ENCODE measurements around the gene LIPM. TPM values are rescaled to one million over a fixed set of nuclear protein-coding genes. Genes with fewer than 3 reads are reported as not detected.
"Not testable (repeated sequence)": the region's sequence is repeated elsewhere in the genome, so short reads cannot be mapped to it uniquely, and the experiment has no call there.

Gene LIPM
- total RNA-seq, 1 donor, result not detected

- Histone ChIP-seq H3K9me3 (ENCODE audit: low read depth, low read length) (no peaks in the 10 kb centered on the region), H3K27me3 (ENCODE audit: insufficient read depth, low read length) (no peaks in the 10 kb centered on the region), H3K4me1 (ENCODE audit: insufficient read depth, low read length) (no peaks in the 10 kb centered on the region), H3K4me3 (ENCODE audit: low read length) (no peak overlapping the region)
Measured at GRCh38 chr10:88819290-88819689, 16.8 kb downstream of the LIPM start.

GRCh38 chr10:88820748-88821401, 18.3 kb downstream of the LIPM start:
- Histone ChIP-seq H3K27me3 (ENCODE audit: insufficient read depth, low read length) (no peaks in the 10 kb centered on the region), H3K4me3 (ENCODE audit: low read length) (no peak overlapping the region), H3K4me1 (ENCODE audit: insufficient read depth, low read length) (peaks cover 6% of the 10 kb centered on the region), H3K9me3 (ENCODE audit: low read depth, low read length) (no peaks in the 10 kb centered on the region)

GRCh38 chr10:88826388-88826787, 23.9 kb downstream of the LIPM start:
- H3K4me1 ChIP-seq (ENCODE audit: insufficient read depth, low read length), result peaks cover 14% of the 10 kb centered on the region
- H3K9me3 ChIP-seq (ENCODE audit: low read depth, low read length), result no peaks in the 10 kb centered on the region
- no peak overlapping the region for H3K4me3 ChIP-seq (ENCODE audit: low read length)
- H3K27me3 ChIP-seq (ENCODE audit: insufficient read depth, low read length), result no peaks in the 10 kb centered on the region

GRCh38 chr10:88827671-88828070, 25.1 kb downstream of the LIPM start:
- no peaks in the 10 kb centered on the region for H3K27me3 ChIP-seq (ENCODE audit: insufficient read depth, low read length)
- no peak overlapping the region for H3K4me3 ChIP-seq (ENCODE audit: low read length)
- H3K4me1 ChIP-seq (ENCODE audit: insufficient read depth, low read length), result peaks cover 19% of the 10 kb centered on the region
- no peaks in the 10 kb centered on the region for H3K9me3 ChIP-seq (ENCODE audit: low read depth, low read length)

- H3K4me1 ChIP-seq (ENCODE audit: insufficient read depth, low read length), result peaks cover 25% of the 10 kb centered on the region
- no peak overlapping the region for H3K4me3 ChIP-seq (ENCODE audit: low read length)
- no peaks in the 10 kb centered on the region for H3K27me3 ChIP-seq (ENCODE audit: insufficient read depth, low read length)
- no peaks in the 10 kb centered on the region for H3K9me3 ChIP-seq (ENCODE audit: low read depth, low read length)
Measured at GRCh38 chr10:88828310-88828709, 25.8 kb downstream of the LIPM start.

- Histone ChIP-seq H3K4me3 (ENCODE audit: low read length) (no peak overlapping the region), H3K27me3 (ENCODE audit: insufficient read depth, low read length) (no peaks in the 10 kb centered on the region), H3K9me3 (ENCODE audit: low read depth, low read length) (no peaks in the 10 kb centered on the region), H3K4me1 (ENCODE audit: insufficient read depth, low read length) (peaks cover 42% of the 10 kb centered on the region)
Measured at GRCh38 chr10:88830643-88831268, 28.2 kb downstream of the LIPM start.

GRCh38 chr10:88831709-88832108, 29.2 kb downstream of the LIPM start:
- Histone ChIP-seq H3K9me3 (ENCODE audit: low read depth, low read length) (no peaks in the 10 kb centered on the region), H3K4me3 (ENCODE audit: low read length) (no peak overlapping the region), H3K4me1 (ENCODE audit: insufficient read depth, low read length) (peaks cover 37% of the 10 kb centered on the region), H3K27me3 (ENCODE audit: insufficient read depth, low read length) (no peaks in the 10 kb centered on the region)

- Histone ChIP-seq H3K4me3 (ENCODE audit: low read length) (no peak overlapping the region), H3K27me3 (ENCODE audit: insufficient read depth, low read length) (no peaks in the 10 kb centered on the region), H3K4me1 (ENCODE audit: insufficient read depth, low read length) (peaks cover 37% of the 10 kb centered on the region), H3K9me3 (ENCODE audit: low read depth, low read length) (no peaks in the 10 kb centered on the region)
Measured at GRCh38 chr10:88832376-88832775, 29.8 kb downstream of the LIPM start.

GRCh38 chr10:88833156-88833555, 30.6 kb downstream of the LIPM start:
- no peaks in the 10 kb centered on the region for H3K9me3 ChIP-seq (ENCODE audit: low read depth, low read length)
- H3K4me1 ChIP-seq (ENCODE audit: insufficient read depth, low read length), result peaks cover 37% of the 10 kb centered on the region

GRCh38 chr10:88833723-88834122, 31.2 kb downstream of the LIPM start:
- H3K4me1 ChIP-seq (ENCODE audit: insufficient read depth, low read length), result peaks cover 37% of the 10 kb centered on the region
- no peak overlapping the region for H3K4me3 ChIP-seq (ENCODE audit: low read length)
- no peaks in the 10 kb centered on the region for H3K9me3 ChIP-seq (ENCODE audit: low read depth, low read length)
- H3K27me3 ChIP-seq (ENCODE audit: insufficient read depth, low read length), result no peaks in the 10 kb centered on the region

More at GRCh38 chr10:88833156-88833555, 30.6 kb downstream of the LIPM start:
- Histone ChIP-seq H3K4me3 (ENCODE audit: low read length) (no peak overlapping the region), H3K27me3 (ENCODE audit: insufficient read depth, low read length) (no peaks in the 10 kb centered on the region)

- peaks cover 37% of the 10 kb centered on the region for H3K4me1 ChIP-seq (ENCODE audit: insufficient read depth, low read length)
- H3K4me3 ChIP-seq (ENCODE audit: low read length), result no peak overlapping the region
- H3K9me3 ChIP-seq (ENCODE audit: low read depth, low read length), result no peaks in the 10 kb centered on the region
- H3K27me3 ChIP-seq (ENCODE audit: insufficient read depth, low read length), result no peaks in the 10 kb centered on the region
Measured at GRCh38 chr10:88835096-88835909, 32.8 kb downstream of the LIPM start.

GRCh38 chr10:88835910-88836221, 33.3 kb downstream of the LIPM start:
- no peaks in the 10 kb centered on the region for H3K27me3 ChIP-seq (ENCODE audit: insufficient read depth, low read length)
- H3K4me1 ChIP-seq (ENCODE audit: insufficient read depth, low read length), result peaks cover 38% of the 10 kb centered on the region
- H3K4me3 ChIP-seq (ENCODE audit: low read length), result no peak overlapping the region
- no peaks in the 10 kb centered on the region for H3K9me3 ChIP-seq (ENCODE audit: low read depth, low read length)

- H3K4me3 ChIP-seq (ENCODE audit: low read length); H3K27me3 ChIP-seq (ENCODE audit: insufficient read depth, low read length); H3K9me3 ChIP-seq (ENCODE audit: low read depth, low read length): not testable (repeated sequence)
- H3K4me1 ChIP-seq (ENCODE audit: insufficient read depth, low read length), result peaks cover 39% of the 10 kb centered on the region
Measured at GRCh38 chr10:88837632-88838031, 35.1 kb downstream of the LIPM start.

GRCh38 chr10:88838766-88839350, 36.3 kb downstream of the LIPM start:
- Histone ChIP-seq H3K4me3 (ENCODE audit: low read length) (no peak overlapping the region), H3K27me3 (ENCODE audit: insufficient read depth, low read length) (no peaks in the 10 kb centered on the region), H3K4me1 (ENCODE audit: insufficient read depth, low read length) (peaks cover 27% of the 10 kb centered on the region), H3K9me3 (ENCODE audit: low read depth, low read length) (no peaks in the 10 kb centered on the region)

- Histone ChIP-seq H3K9me3 (ENCODE audit: low read depth, low read length) (no peaks in the 10 kb centered on the region), H3K4me3 (ENCODE audit: low read length) (no peak overlapping the region), H3K27me3 (ENCODE audit: insufficient read depth, low read length) (no peaks in the 10 kb centered on the region), H3K4me1 (ENCODE audit: insufficient read depth, low read length) (peaks cover 16% of the 10 kb centered on the region)
Measured at GRCh38 chr10:88840104-88840503, 37.6 kb downstream of the LIPM start.
